Progenitor cell of endocrine pancreas (in vitro differentiated cells): Measurements from ENCODE around the gene LCN2. TPM values are rescaled to one million over a fixed set of nuclear protein-coding genes. Genes with fewer than 3 reads are reported as not detected.
A peak's percentile ranks its signal among the peaks of the same experiment; 100 is the strongest.

ENCODE experiments used
- DNase-seq: peaks from one replicate; pipeline ENCODE4 v3.0.0; 2021; ENCODE audit warnings: low spot score; ENCODE audit not compliant: unreplicated experiment
- H3K27ac Mint-ChIP-seq: 2 replicates; pipeline ENCODE4 v1.8.0; 2021; ENCODE audit warnings: mild to moderate bottlenecking, moderate library complexity, mixed read lengths
- H3K27me3 Mint-ChIP-seq: 2 replicates; pipeline ENCODE4 v1.8.0; 2021; ENCODE audit warnings: mixed read lengths
- H3K36me3 Mint-ChIP-seq: 2 replicates; pipeline ENCODE4 v1.8.0; 2022; ENCODE audit warnings: mixed read lengths; ENCODE audit not compliant: insufficient read depth
- H3K4me1 Mint-ChIP-seq: 2 replicates; pipeline ENCODE4 v1.8.0; 2021; ENCODE audit warnings: low read depth, mixed read lengths
- H3K4me3 Mint-ChIP-seq: 2 replicates; pipeline ENCODE4 v1.8.0; 2021; ENCODE audit warnings: low read depth, mild to moderate bottlenecking, moderate library complexity, mixed read lengths
- H3K9me3 Mint-ChIP-seq: 2 replicates; pipeline ENCODE4 v1.8.0; 2021; ENCODE audit warnings: low read depth, mixed read lengths
- total RNA-seq: library from RNA; stranded (reverse); gene quantifications from 2 replicates; pipeline ENCODE4 v1.2.1, GENCODE V29; 2021
- TF ChIP-seq, protein P1 (sequence below): fragments of 200-600 bp; sonication (generic); IDR thresholded peaks from one replicate; pipeline ENCODE4 v1.5.0; 2021; ENCODE audit warnings: antibody characterized with exemption, mild to moderate bottlenecking; ENCODE audit not compliant: unreplicated experiment

Gene LCN2
- total RNA-seq, 1 donor from 2014 or later, result not detected

DNA sequence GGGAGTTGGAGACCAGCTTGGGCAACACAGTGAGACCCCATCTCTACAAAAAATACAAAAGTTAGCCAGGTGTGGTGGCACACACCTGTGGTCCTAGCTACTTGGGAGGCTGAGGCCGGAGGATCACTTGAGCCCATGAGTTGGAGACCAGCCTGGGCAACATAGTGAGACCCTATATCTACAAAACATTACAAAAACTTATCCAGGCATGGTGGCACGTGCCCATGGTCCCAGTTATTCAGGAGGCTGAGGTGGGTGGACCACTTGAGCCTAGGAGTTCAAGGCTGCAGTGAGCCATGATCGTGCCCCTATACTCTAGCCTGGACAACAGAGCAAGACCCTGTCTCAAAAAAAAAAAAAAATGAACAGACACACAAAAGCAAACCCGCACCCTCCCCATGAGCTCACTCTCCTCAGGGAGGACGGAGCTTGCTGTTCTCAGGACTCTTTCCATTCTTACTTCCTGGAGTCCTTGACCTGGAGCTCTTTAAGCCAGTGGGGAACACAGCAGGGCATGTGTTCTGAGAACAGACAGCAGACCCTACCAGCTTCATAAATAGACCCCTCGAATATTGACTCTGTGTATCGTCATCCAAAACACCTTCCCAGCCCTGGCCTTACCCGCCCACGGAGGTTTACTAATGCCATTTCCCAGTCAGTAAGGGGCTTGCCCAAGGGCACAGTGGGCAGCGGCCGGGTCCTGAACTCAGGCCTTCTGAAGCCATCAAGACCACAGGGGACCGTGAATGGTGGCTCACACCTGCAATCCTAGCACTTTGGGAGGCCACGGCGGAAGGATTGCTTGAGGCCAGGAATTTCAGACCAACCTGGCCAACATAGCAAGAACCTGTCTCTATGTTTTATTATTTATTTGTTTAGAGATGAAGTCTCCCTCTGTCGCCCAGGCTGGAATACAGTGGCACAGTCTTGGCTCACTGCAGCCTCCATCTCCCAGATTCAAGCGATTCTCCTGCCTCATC, 32.9 kb upstream of the LCN2 start:
- DNase-seq, result no peak

GRCh38 chr9:128117613-128118471, 31.4 kb upstream of the LCN2 start:
- no peaks in the 10 kb centered on the region for H3K9me3 Mint-ChIP-seq
- H3K27me3 Mint-ChIP-seq, result peaks cover 3% of the 10 kb centered on the region
- DNase-seq, result peak; percentile 98
- peak overlapping the region; percentile 70 for H3K27ac Mint-ChIP-seq
- H3K36me3 Mint-ChIP-seq, result peaks cover 3% of the 10 kb centered on the region
- peaks cover 2% of the 10 kb centered on the region for H3K4me1 Mint-ChIP-seq
- TF ChIP-seq, protein P1, sequence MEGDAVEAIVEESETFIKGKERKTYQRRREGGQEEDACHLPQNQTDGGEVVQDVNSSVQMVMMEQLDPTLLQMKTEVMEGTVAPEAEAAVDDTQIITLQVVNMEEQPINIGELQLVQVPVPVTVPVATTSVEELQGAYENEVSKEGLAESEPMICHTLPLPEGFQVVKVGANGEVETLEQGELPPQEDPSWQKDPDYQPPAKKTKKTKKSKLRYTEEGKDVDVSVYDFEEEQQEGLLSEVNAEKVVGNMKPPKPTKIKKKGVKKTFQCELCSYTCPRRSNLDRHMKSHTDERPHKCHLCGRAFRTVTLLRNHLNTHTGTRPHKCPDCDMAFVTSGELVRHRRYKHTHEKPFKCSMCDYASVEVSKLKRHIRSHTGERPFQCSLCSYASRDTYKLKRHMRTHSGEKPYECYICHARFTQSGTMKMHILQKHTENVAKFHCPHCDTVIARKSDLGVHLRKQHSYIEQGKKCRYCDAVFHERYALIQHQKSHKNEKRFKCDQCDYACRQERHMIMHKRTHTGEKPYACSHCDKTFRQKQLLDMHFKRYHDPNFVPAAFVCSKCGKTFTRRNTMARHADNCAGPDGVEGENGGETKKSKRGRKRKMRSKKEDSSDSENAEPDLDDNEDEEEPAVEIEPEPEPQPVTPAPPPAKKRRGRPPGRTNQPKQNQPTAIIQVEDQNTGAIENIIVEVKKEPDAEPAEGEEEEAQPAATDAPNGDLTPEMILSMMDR, result peak; percentile 100
- no peak overlapping the region for H3K4me3 Mint-ChIP-seq

More for the DNA sequence above, 32.9 kb upstream of the LCN2 start:
- H3K9me3 Mint-ChIP-seq, result no peaks in the 10 kb centered on the region
- H3K27ac Mint-ChIP-seq, result no peak overlapping the region
- H3K36me3 Mint-ChIP-seq, result peaks cover 3% of the 10 kb centered on the region
- no peak overlapping the region for H3K4me3 Mint-ChIP-seq
- H3K4me1 Mint-ChIP-seq, result peaks cover 2% of the 10 kb centered on the region
- TF ChIP-seq, protein P1, result no peak
- peaks cover 3% of the 10 kb centered on the region for H3K27me3 Mint-ChIP-seq

GRCh38 chr9:128118472-128118857, 30.8 kb upstream of the LCN2 start:
- Mint-ChIP-seq H3K9me3 (no peaks in the 10 kb centered on the region), H3K4me1 (peaks cover 2% of the 10 kb centered on the region)

DNA sequence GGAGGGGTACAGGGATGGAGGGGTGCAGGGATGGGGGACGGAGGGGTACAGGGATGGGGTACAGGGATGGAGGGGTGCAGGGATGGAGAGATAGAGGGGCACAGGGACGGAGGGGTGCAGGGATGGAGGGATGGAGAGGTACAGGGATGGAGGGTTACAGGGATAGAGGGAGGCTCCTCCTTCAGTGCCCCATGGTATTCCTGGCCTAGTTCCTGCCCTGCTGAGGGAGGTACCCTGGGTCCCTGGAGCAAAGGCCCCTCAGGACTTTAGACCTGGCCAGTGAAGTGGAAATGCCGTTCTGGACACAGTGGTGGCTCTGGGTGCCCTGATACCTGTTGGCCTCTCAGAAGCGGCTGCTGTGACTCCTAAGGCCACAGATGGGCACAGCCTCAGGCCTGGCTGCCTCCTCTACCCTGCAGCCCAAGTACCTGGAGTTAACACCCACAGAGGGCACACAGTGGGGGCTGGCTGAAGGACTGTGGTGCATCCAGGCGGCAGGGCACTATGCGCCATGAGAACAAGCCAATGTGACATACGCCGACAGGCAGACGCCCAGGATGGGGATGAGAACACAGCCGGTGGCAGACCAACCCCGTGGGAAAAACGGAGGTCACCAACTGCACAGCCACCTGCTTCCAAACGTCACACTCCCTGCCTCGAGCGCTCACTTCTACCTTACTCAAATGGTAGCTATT, 30.1 kb upstream of the LCN2 start:
- Mint-ChIP-seq H3K4me1 (peaks cover 2% of the 10 kb centered on the region), H3K27me3 (peaks cover 3% of the 10 kb centered on the region), H3K36me3 (peaks cover 3% of the 10 kb centered on the region), H3K9me3 (no peaks in the 10 kb centered on the region), H3K4me3 (no peak overlapping the region), H3K27ac (no peak overlapping the region)
- no peak for DNase-seq
- TF ChIP-seq, protein P1, result no peak

More at GRCh38 chr9:128118472-128118857, 30.8 kb upstream of the LCN2 start:
- DNase-seq, result no peak
- TF ChIP-seq, protein P1, result no peak
- Mint-ChIP-seq H3K36me3 (peaks cover under 1% of the 10 kb centered on the region), H3K4me3 (no peak overlapping the region), H3K27me3 (peaks cover 3% of the 10 kb centered on the region), H3K27ac (no peak overlapping the region)
